Activated effector memory CD4-positive, alpha-beta T cell treated with Interleukin-2 at 50 U/mL for 16 hours (primary cell): ENCODE measurements around the gene KIF5B.
"Not testable (repeated sequence)": the region's sequence is repeated elsewhere in the genome, so short reads cannot be mapped to it uniquely, and the experiment has no call there.

ENCODE experiments used
- DNase-seq: peaks from one replicate; pipeline ENCODE4 v3.0.0-alpha.2; 2020

Gene KIF5B

DNA sequence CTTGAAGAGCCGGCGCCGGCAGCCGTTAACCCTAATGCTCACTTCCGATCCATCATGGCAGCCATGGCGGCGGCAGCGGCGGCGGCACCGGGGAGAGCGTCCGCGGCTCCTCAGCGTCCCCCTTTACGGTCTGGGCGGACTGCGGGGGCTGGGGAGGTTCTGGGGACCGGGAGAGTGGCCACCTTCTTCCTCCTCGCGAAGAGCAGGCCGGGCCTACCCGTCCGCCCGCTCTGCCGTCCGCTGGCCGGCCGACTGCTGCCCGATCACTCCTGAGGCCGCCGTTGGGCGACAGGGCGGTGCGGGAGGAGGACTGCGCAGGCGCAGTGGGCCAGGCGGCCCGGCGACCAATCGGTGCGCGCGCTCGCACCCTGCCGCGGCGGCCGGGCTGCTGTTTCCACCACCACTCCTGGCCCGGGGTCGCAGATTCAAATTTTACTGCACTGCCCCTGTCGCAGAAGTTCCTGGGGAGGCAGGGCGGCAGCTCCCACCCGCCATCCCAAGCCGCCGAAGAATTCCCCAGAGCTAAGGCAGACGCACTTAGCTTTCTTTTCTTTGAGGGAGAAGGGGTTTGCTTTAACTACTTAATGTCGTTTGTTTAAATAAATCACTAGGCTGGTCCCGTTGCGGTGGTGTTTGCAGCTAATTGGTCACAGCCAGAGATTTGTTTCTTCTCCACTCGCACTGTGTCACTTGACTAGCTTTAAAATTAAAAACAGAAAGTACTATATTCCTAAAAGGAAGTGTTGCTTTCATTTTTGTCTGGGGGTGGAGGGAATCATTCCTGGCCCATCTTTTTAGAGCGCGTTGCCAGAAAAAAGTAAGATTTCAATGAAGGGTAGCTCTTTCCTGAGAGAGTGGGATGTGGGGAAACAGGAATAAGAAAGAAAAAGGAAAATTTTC is at the start of gene KIF5B:
KIF5B (minus strand) TSS at position 290 of the 900 bp plus-strand sequence. CDS start 452 bp downstream, outside the sequence.
- DNase-seq: peak; percentile 82

DNA sequence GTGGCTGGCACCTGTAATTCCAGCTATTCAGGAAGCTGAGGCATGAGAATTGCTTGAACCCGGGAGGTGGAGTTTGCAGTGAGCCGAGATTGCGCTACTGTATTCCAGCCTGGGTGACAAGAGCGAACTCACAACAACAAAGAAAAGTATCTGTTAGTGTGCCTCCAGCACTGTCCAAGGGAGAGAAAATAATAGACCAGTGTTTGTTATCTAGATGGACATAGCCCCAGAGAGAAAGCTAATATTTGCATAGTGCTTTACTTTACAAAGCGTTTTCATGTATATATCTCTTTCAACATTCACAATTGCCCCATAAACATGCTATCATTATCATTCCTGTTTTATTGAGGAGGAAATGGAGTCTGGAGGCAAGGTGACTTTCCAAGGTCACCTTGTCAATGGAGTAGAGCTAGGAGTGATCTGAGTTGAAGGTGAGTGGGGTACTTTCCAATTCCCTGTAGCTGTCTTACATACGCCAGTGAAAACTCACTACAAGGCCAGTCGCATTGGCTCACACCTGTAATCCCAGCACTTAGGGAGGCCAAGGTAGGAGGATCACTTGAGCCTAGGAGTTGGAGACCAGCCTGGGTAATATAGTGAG is 49.7 kb upstream of the KIF5B start:
- no peak for DNase-seq

DNA sequence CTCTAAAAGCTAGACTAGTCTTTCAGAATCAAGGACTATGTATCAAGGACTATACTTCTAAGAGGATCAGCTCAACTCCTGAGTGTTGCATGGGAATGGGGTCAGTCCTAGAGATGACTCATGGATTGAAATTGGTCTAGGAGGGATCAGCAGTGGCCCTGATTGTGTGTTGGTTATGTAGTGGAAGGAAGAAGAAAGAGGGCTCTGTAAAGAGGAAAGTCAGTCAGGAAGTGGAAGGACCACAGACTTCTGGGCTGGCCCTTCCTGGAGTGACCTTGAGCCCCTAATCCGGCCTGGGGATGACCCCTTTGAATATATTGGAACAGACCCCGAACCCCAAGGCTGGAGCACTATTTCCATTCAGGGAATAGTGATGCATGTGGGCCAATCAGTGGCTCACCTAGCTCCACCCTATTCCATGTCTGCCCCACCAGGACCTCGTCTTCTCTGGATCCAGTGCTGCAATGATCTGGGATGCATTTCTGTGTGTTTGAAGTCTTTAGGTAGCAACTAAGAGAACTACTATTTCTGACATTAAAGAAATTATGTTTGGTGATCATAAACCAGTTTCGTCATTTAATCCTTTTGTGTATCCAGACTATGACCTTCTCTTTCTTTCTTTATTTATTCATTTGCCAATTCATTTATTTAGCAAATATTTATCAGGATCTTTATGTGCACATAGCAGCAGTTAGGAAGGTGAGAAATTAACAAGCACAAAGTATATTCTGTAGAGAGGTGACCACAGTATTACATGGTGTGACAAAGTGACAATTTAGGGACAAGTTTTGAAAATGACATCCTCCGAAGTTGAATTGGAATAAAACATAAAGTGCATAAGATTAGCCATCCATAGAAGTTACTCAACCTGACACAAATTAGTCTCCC is 48.6 kb upstream of the KIF5B start:
- DNase-seq: no peak

DNA sequence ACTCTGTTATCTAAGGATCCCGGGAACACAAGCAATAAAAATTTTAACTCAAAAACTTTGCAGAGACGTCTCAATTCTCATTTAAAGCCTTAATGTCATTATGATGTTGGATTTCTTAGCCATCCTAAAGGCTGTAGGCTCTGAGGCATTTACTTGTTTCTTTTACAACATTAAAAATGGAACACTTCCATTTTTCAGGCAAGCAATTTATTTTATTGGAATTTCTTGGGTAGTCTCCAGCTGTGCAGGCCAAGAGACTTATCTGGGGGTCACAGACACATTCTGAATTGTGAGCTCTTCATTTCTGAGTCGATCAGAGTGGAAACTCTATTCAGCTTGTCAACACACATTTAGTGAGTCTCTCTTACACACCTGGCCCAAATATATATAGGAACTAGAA is 48.0 kb upstream of the KIF5B start:
- no peak for DNase-seq

DNA sequence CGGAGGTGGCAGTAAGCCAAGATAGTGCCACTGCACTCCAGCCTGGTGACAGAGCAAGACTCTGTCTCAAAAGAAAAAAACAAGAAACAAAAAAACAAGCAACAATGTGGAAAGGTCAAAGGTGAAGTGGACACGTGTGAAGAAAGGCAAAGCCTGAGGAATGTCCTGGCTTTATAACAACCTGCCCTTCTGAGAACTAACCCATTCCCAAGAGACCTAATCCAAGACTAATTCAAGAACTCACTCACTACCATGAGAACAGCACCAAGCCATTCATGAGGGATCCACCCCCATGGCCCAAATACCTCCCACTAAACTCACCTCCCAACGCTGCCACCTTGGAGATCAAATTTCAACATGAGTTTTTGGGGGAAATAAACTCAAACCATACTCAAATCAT is 47.5 kb upstream of the KIF5B start:
- DNase-seq: no peak

DNA sequence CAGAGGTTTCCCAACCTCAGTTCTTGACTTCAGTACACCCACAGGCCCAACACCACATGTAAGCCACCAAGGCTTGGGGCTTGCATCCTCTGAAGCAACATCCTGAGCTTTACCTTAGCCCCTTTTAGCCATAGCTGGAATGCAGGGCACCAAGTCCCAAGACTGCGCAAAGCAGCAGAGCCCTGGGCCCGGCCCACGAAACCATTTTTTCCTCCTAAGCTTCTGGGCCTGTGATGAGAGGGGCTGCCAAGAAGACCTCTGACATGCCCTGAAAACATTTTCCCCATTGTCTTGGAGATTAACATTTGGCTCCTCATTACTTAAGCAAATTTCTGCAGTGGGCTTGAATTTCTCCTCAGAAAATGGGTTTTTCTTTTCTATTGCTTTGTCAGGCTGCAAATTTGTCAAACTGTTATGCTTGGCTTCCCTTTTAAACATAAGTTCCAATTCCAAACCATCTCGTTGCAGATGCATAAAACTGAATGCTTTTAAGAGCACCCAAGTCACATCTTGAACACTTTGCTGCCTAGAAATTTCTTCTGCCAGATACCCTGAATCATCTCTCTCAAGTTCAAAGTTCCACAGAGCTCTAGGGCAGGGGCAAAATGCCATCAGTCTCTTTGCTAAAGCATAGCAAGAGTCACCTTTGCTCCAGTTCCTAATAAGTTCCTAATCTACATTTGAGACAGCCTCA is 42.5 kb upstream of the KIF5B start:
- not testable (repeated sequence) for DNase-seq

DNA sequence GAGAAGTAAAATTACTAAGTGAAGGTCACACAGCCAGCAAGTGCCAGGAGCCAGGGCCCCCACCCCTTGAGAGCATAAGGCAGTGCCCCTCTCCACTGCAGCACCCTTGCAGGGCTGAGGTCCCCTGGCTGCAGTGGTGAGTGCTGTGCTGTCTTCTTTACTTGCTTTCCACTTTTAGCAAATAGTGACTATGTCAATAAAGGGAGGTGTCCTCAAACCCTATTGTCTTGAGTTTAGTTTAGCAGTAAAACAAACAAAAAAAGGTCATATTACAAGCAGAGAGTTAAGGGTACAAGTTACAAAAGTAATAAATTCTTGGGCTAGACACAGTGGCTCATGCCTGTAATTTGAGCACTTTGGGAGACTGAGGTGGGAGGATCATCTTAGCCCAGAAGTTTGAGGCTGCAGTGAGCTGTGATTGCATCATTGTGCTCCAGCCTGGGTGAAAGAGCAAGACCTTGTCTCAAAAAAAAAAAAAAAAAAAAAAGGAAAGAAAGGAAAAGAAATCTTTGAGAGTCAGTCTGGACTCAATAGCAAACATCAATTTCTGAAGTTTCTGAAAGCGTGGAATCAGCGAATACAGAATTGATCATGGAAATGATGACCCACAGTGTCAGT is 39.0 kb upstream of the KIF5B start:
- no peak for DNase-seq

DNA sequence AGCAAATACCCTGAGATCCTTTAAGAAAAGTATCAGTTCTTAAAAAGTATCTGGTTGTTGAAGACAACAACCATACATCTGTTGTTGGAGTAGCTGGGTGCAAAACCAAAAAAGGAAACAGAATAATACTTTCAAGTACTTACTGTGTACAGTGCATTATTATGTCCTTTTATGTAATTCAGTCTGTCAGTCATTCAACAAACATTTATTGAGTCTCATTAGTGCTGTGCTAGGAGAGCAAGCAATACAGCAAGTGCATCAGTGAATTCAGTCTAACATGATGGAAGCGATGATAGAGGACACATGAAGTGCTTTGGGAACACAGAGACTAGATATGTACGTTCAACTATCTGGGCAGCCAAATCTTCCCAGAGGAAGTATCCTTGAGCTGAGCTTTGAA is 37.4 kb upstream of the KIF5B start:
- DNase-seq: no peak

DNA sequence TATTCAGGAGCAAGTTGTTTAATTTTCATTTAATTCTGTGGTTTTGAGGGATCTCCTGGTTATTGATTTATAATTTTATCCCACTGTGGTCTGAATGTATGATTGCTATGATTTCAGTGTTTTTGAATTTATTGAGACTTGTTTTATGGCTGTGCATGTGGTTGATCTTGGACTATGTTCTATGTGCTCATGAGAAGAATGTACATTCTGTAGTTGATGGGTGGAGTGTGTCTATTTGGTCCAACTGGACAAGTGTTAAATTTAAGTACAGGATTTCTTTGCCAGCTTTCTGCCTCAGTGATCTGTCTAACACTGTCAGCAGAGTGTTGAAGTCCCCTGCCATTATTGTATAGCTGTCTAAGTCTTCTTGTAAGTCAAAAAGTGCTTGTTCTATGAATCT is 34.8 kb upstream of the KIF5B start:
- DNase-seq: no peak

DNA sequence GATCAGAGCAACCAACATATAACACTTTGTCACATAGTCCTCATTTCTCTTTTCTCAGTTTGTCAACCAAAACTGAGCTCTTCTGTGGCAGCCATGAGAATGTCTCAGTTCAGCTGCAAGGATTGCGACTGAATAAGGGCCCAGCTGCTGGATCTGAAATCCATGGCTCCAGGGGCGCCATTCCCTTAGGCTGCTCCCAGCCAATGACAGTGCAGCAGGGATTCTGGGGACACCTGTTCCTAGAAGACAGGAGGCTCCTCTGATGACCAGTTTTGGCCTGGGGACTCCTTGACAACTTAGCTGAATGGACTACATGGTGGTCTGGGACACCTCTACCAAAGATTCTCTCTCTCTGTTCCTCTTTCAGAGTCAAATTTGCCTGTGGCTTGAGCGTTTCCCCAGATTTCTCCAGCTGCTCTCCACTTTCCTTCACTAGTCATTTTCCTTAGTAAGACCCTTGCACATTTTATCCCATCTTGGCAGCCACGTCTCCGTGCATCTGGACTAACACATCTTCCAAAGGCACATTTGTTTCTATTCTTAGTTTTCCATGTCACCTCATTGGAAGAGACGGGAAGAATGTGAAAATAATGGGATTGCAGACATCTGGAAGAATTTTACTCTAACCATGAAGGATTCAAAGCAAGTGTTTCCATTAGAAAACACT is 28.1 kb upstream of the KIF5B start:
- DNase-seq: no peak

DNA sequence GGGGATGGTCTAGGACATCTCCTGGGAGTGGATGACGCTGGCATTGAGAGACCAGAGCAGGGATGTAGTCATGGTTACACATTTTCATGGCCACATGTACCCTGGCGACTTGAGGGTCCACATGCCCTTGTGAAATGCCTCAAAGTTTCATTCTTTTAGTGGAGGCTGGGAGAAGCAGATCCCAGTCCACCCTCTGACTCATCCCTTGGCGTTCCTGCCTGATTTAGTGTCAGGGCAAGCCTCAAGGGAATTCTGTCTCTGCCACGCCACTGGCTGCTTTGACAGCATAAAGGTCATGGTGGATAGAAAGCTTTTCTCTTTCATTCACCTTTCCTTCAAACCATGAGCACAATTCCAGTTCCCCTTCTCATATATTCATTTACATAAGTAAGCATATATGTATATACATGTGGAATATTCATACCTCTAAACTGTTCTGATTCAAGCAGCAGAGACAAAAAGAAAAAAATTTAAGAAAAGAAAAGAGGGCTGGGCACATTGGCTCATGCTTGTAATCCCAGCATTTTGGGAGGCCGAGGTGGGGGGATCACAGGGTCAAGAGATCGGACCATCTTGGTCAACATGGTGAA is 21.8 kb upstream of the KIF5B start:
- no peak for DNase-seq

DNA sequence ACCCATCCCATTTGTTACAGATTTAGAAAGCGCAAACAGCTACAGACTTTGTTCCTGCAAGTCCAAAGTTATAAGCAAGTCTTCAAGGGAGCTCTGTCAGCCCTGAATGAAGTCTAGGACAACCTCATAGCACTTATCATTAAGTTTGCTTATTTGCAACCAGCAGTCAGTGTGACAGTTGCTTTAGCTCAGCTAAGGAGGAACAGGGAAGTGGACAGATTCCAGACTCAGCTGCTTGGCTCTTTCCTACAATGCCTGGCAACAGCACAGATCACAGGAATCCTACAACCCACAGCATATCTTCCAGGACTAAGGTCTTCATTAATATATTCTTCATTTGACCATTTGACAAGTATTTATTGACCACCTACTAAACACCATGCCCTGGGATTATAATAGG is 17.4 kb upstream of the KIF5B start:
- DNase-seq: no peak

DNA sequence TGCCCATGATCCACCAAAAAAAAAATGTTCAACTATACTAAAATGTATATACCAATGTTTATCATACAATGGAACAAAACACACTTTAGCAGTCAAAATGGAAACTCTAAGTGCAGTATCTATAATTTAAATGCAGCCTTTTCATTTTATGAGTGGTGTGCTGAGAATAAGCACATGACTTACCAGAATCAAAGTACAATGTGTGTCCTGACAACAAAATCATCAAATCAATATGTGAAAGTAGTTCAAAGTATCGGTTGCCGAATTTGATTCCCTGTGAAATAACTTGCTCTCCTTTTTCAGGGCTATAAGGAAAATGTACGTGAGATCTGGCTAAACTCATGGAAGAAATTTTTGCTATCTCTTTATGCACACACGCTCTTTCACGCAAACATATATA is 16.9 kb upstream of the KIF5B start:
- DNase-seq: no peak

DNA sequence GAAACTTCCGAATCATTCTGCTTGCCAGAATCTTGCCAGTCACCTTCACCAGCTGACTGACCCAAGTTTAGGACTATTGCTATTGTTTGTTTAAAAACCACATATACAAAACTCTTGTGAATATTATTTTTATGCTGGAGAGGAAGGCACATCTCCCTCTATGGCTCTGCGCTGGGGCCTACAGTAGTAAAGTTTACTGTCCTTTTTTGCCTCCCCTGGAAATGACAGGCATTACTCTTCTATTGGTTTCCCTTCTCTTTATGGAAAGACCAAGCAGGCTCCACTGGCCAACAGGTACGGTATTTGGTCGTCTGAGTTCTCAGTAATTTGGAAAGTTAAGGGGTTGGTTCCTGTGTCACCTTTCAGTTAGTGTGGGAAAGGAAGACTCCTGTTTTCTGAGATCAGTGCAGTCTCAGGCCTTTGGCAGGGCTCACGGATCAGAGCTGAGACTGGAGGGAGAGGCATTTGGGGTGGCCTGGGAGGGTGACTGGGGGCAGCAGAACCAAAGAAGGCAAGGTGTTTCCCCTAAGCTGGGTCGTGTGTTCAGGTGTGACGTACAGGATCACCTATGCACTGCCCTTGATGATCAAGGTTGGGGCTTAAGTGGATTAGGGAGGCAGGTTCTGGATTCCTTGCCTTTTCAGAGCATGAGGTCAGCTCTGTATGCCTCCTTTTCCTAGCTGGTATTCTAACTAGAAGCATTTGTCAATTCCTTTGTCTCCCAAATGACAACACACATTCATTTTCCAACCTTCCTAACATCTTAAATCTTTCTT is 16.0 kb upstream of the KIF5B start:
- DNase-seq: no peak

DNA sequence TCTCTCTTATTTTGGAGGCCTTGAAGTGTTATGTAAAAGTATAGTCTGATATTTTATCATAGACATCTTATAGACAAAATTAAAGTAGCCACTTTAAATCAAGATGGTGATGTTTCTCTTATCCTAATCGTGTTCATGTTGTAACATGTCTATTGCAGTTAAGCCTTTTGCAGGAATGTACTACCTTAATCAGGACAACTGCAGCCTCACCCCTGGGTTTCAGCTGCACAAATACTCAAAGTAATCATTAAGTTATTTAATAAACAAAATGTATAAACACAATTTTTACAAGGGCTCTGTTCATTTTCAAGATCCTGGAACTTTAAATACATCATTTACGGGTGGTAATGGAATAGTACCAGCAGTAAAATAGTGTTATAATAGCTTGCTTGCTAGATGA is 14.4 kb upstream of the KIF5B start:
- no peak for DNase-seq

DNA sequence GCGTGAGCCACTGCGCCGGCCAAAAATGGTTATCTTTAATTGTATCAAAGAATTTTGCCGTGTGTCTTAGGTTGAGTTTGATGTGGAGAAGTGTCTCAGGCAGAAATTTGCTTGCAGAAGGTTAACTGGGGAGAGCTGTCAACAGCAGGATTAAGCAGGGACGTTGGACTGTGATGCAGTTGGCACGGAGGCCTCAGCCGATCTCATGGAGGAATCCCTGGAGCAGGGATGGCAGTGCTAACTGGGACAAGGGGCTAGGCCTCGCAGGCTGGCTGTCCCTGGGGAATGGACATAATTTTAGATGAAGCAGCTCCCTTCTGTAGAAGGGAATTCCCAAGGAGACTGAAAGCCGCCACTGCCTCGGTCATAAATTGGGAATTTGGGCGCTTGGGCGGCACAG is 12.3 kb upstream of the KIF5B start:
- no peak for DNase-seq

DNA sequence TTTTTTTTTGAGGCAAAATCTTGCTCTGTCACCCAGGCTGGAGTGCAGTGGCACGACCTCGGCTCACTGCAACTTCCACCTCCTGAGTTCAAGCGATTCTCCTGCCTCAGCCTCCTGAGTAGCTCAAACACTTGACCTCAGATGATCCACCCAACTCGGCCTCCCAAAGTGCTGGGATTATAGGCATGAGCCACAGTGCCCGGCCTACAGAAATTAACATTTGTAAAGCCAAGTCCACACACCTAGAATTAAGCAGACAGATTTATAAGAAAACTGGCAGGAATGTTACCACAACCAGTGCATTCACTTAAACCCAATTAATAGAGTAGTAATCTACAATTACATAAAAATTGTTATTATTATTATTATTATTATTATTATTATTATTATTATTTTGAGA is 11.7 kb upstream of the KIF5B start:
- not testable (repeated sequence) for DNase-seq

DNA sequence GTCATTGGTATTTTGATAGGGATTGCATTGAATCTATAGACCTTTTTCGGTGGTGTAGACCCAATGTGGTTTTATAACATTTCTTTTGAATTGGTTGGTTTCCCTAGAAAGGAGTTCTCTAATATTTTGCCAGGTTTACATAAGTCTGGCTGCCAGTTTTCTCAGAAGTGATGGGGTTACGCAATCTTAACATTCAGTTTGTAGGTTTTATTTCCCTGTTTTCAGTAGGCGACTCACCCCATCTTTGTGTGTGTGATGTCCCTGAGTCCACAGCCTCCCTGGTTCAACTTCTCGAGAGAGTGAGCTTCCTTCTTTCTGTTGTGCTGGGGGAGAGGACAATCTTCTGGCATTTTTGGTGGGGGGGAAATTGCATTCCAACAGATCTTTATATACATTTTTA is 9.6 kb upstream of the KIF5B start:
- DNase-seq: no peak

DNA sequence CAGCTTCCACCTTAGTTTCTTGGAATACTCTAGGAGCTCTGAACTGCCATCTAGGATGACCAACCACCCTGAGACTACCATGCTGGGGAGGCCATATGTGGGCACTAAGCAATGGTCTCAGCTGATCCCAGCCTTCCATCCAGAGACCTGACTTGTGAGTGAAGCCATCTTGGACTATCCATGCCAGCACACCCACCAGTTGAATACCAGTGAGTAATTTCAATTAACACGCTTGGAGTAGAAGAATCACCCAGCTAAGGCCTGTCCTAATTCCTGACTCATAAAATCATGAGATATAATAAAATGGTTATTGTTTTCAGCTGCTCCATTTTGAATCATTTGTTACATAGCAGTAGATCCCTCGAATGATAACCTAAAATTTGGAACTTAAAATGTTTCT is 5.2 kb upstream of the KIF5B start:
- DNase-seq: no peak

DNA sequence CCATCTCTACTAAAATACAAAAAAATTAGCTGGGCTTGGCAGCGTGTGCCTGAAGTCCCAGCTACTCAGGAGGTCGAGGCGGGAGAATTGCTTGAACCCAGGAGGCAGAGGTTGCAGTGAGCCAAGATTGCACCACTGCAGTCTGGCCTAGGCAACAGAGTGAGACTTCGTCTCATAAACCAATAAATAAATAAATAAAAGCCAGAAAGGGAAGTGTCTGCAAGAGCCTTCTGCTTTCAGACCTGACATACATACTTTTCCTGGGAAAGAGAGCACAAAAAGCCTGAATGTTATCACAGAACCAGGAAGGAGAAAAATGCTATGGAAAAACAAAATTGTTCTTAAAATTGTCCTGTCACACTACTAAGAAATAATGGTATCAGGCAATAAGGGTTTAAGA is 4.1 kb upstream of the KIF5B start:
- DNase-seq: no peak

DNA sequence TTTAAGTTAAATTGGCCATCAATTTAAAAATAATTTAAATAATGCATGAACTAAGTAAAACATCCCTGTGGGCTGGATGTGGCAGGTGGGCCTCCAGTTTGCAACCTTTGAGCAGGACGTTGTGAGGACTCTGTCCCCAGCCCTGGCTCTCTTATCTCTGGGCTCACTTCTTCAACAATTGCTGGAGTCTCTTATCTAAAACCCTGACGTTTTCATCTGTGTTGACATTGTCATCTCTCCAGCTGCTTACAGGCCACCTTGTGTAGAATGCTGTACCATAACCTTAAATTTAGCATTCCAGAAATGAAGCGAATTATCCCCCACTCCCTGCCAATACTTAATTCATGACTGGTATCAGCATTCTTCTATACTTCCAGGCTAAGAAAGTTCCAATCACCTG is 3.2 kb upstream of the KIF5B start:
- DNase-seq: no peak
